Hepatocyte (in vitro differentiated cells): ENCODE results near the gene KRT78. TPM values are rescaled to one million over a fixed set of nuclear protein-coding genes. Genes with fewer than 3 reads are reported as not detected.

ENCODE experiments used
- DNase-seq: peaks from one replicate; pipeline ENCODE4 v3.0.0-alpha.2; 2016; ENCODE audit warnings: low spot score
- H2AFZ ChIP-seq: fragments of 200-600 bp; sonication (generic); 2 replicates; pipeline ENCODE4 v1.6.0; 2016; ENCODE audit warnings: antibody characterized with exemption, mild to moderate bottlenecking
- H3K27ac ChIP-seq: fragments of 200-600 bp; sonication (generic); 2 replicates; pipeline ENCODE4 v1.5.1; 2016; ENCODE audit warnings: mild to moderate bottlenecking
- H3K27me3 ChIP-seq: fragments of 200-600 bp; sonication (generic); 2 replicates; pipeline ENCODE4 v1.6.1; 2016
- H3K36me3 ChIP-seq: fragments of 200-600 bp; sonication (generic); replicated peaks from 2 replicates; pipeline ENCODE4 v1.5.1; 2016; ENCODE audit warnings: low read depth; ENCODE audit not compliant: insufficient read depth
- H3K4me1 ChIP-seq: fragments of 200-600 bp; sonication (generic); 2 replicates; pipeline ENCODE4 v1.5.1; 2016; ENCODE audit warnings: mild to moderate bottlenecking, moderate library complexity; ENCODE audit not compliant: insufficient read depth
- H3K4me2 ChIP-seq: fragments of 200-600 bp; sonication (generic); 2 replicates; pipeline ENCODE4 v1.6.0; 2016
- H3K4me3 ChIP-seq: fragments of 200-600 bp; sonication (generic); 2 replicates; pipeline ENCODE4 v1.5.1; 2016; ENCODE audit warnings: mild to moderate bottlenecking
- H3K79me2 ChIP-seq: fragments of 200-600 bp; sonication (generic); 2 replicates; pipeline ENCODE4 v1.6.0; 2017; ENCODE audit warnings: mild to moderate bottlenecking
- H3K9me2 ChIP-seq: fragments of 200-600 bp; sonication (generic); replicated peaks from 2 replicates; pipeline ENCODE4 v1.6.0; 2017; ENCODE audit warnings: mild to moderate bottlenecking; ENCODE audit not compliant: insufficient read depth
- H3K9me3 ChIP-seq: fragments of 200-600 bp; sonication (generic); 2 replicates; pipeline ENCODE4 v1.5.1; 2016; ENCODE audit warnings: low read depth, mild to moderate bottlenecking
- H4K20me1 ChIP-seq: fragments of 200-600 bp; sonication (generic); 2 replicates; pipeline ENCODE4 v1.6.0; 2016; ENCODE audit warnings: mild to moderate bottlenecking; ENCODE audit not compliant: insufficient read depth, poor library complexity, severe bottlenecking
- CTCF ChIP-seq: fragments of 200-600 bp; sonication (generic); IDR thresholded peaks from 2 replicates; pipeline ENCODE4 v1.5.1; 2016; ENCODE audit warnings: antibody characterized with exemption, mild to moderate bottlenecking; ENCODE audit not compliant: poor library complexity
- EZH2 ChIP-seq: fragments of 200-600 bp; sonication (generic); IDR thresholded peaks from 2 replicates; pipeline ENCODE4 v1.6.1; 2016; ENCODE audit warnings: antibody characterized with exemption, mild to moderate bottlenecking, borderline replicate concordance
- EZH2phosphoT487 ChIP-seq: fragments of 200-600 bp; sonication (generic); IDR thresholded peaks from one replicate; pipeline ENCODE4 v1.6.1; 2018; ENCODE audit warnings: antibody characterized with exemption, mild to moderate bottlenecking, low read depth, moderate library complexity; ENCODE audit not compliant: unreplicated experiment, severe bottlenecking
- WGBS: methylation state at CpG from one replicate; pipeline ENCODE4 v1.1.6; 2016; ENCODE audit warnings: low lambda C conversion rate; ENCODE audit errors: missing lambda C conversion rate; 5-methylcytosine and 5-hydroxymethylcytosine counted together
- polyA plus RNA-seq: library from polyadenylated mRNA; unstranded; fragments of >200 nt; fragmentation: Nextera tagmentation; extraction: Ambion mirVana; gene quantifications from 2 replicates; pipeline ENCODE4 v1.2.1, GENCODE V29; 2016
- total RNA-seq: library from RNA; depleted of rRNA; stranded (reverse); fragments of >200 nt; gene quantifications from 2 replicates; pipeline ENCODE4 v1.2.3, GENCODE V29; 2014

Gene KRT78
- total and polyA plus RNA-seq, 2 experiments from 2014 or later = not detected

GRCh38 chr12:52798003-52798670 lies 50.7 kb downstream of the KRT78 start:
- 87% methylated on average over 4 of the region's 4 CpGs for WGBS
- no peaks in the 10 kb centered on the region for H3K4me1 ChIP-seq
- no peaks in the 10 kb centered on the region for H3K79me2 ChIP-seq
- no peaks in the 10 kb centered on the region for H3K27me3 ChIP-seq
- no peak overlapping the region for H2AFZ ChIP-seq
- H3K9me2 ChIP-seq = no peaks in the 10 kb centered on the region
- H3K4me3 ChIP-seq = no peak overlapping the region
- H3K27ac ChIP-seq = no peak overlapping the region
- H3K36me3 ChIP-seq = no peaks in the 10 kb centered on the region
- H4K20me1 ChIP-seq = no peaks in the 10 kb centered on the region
- TF ChIP-seq EZH2phosphoT487 = no peak
- no peak for TF ChIP-seq CTCF
- no peak for TF ChIP-seq EZH2
- no peaks in the 10 kb centered on the region for H3K9me3 ChIP-seq
- no peak for DNase-seq
- no peak overlapping the region for H3K4me2 ChIP-seq

- no peak overlapping the region for H3K4me2 ChIP-seq
- no peaks in the 10 kb centered on the region for H3K36me3 ChIP-seq
Observed at GRCh38 chr12:52797529-52797894, 51.3 kb downstream of the KRT78 start.

GRCh38 chr12:52796839-52797528 lies 51.8 kb downstream of the KRT78 start:
- H3K36me3 ChIP-seq = no peaks in the 10 kb centered on the region
- TF ChIP-seq EZH2 (no peak), EZH2phosphoT487 (no peak), CTCF (no peak)
- no peaks in the 10 kb centered on the region for H3K27me3 ChIP-seq
- no peak for DNase-seq
- no peak overlapping the region for H3K4me3 ChIP-seq
- no peaks in the 10 kb centered on the region for H3K4me1 ChIP-seq
- WGBS = 85% methylated on average over 3 of the region's 3 CpGs
- H3K79me2 ChIP-seq = no peaks in the 10 kb centered on the region
- no peak overlapping the region for H2AFZ ChIP-seq
- H3K4me2 ChIP-seq = no peak overlapping the region
- no peaks in the 10 kb centered on the region for H4K20me1 ChIP-seq
- no peak overlapping the region for H3K27ac ChIP-seq
- H3K9me2 ChIP-seq = no peaks in the 10 kb centered on the region
- H3K9me3 ChIP-seq = no peaks in the 10 kb centered on the region

More at GRCh38 chr12:52797529-52797894, 51.3 kb downstream of the KRT78 start:
- no peaks in the 10 kb centered on the region for H3K9me2 ChIP-seq
- no peaks in the 10 kb centered on the region for H3K79me2 ChIP-seq
- TF ChIP-seq EZH2phosphoT487 (no peak), CTCF (no peak), EZH2 (no peak)
- no peaks in the 10 kb centered on the region for H4K20me1 ChIP-seq
- no peak overlapping the region for H3K27ac ChIP-seq
- no peak overlapping the region for H2AFZ ChIP-seq
- no peaks in the 10 kb centered on the region for H3K9me3 ChIP-seq
- no peak for DNase-seq
- H3K4me1 ChIP-seq = no peaks in the 10 kb centered on the region
- H3K4me3 ChIP-seq = no peak overlapping the region
- no peaks in the 10 kb centered on the region for H3K27me3 ChIP-seq
